Hepatocyte (in vitro differentiated cells): ENCODE results near the gene NRG2. TPM values are rescaled to one million over a fixed set of nuclear protein-coding genes. Genes with fewer than 3 reads are reported as not detected.
A peak's percentile ranks its signal among the peaks of the same experiment; 100 is the strongest.

Source experiments
- DNase-seq: peaks from one replicate; pipeline ENCODE4 v3.0.0-alpha.2; 2016; ENCODE audit warnings: low spot score
- H2AFZ ChIP-seq: fragments of 200-600 bp; sonication (generic); 2 replicates; pipeline ENCODE4 v1.6.0; 2016; ENCODE audit warnings: antibody characterized with exemption, mild to moderate bottlenecking
- H3K27ac ChIP-seq: fragments of 200-600 bp; sonication (generic); 2 replicates; pipeline ENCODE4 v1.5.1; 2016; ENCODE audit warnings: mild to moderate bottlenecking
- H3K27me3 ChIP-seq: fragments of 200-600 bp; sonication (generic); 2 replicates; pipeline ENCODE4 v1.6.1; 2016
- H3K36me3 ChIP-seq: fragments of 200-600 bp; sonication (generic); replicated peaks from 2 replicates; pipeline ENCODE4 v1.5.1; 2016; ENCODE audit warnings: low read depth; ENCODE audit not compliant: insufficient read depth
- H3K4me1 ChIP-seq: fragments of 200-600 bp; sonication (generic); 2 replicates; pipeline ENCODE4 v1.5.1; 2016; ENCODE audit warnings: mild to moderate bottlenecking, moderate library complexity; ENCODE audit not compliant: insufficient read depth
- H3K4me2 ChIP-seq: fragments of 200-600 bp; sonication (generic); 2 replicates; pipeline ENCODE4 v1.6.0; 2016
- H3K4me3 ChIP-seq: fragments of 200-600 bp; sonication (generic); 2 replicates; pipeline ENCODE4 v1.5.1; 2016; ENCODE audit warnings: mild to moderate bottlenecking
- H3K79me2 ChIP-seq: fragments of 200-600 bp; sonication (generic); 2 replicates; pipeline ENCODE4 v1.6.0; 2017; ENCODE audit warnings: mild to moderate bottlenecking
- H3K9me2 ChIP-seq: fragments of 200-600 bp; sonication (generic); replicated peaks from 2 replicates; pipeline ENCODE4 v1.6.0; 2017; ENCODE audit warnings: mild to moderate bottlenecking; ENCODE audit not compliant: insufficient read depth
- H3K9me3 ChIP-seq: fragments of 200-600 bp; sonication (generic); 2 replicates; pipeline ENCODE4 v1.5.1; 2016; ENCODE audit warnings: low read depth, mild to moderate bottlenecking
- H4K20me1 ChIP-seq: fragments of 200-600 bp; sonication (generic); 2 replicates; pipeline ENCODE4 v1.6.0; 2016; ENCODE audit warnings: mild to moderate bottlenecking; ENCODE audit not compliant: insufficient read depth, poor library complexity, severe bottlenecking
- CTCF ChIP-seq: fragments of 200-600 bp; sonication (generic); IDR thresholded peaks from 2 replicates; pipeline ENCODE4 v1.5.1; 2016; ENCODE audit warnings: antibody characterized with exemption, mild to moderate bottlenecking; ENCODE audit not compliant: poor library complexity
- EZH2 ChIP-seq: fragments of 200-600 bp; sonication (generic); IDR thresholded peaks from 2 replicates; pipeline ENCODE4 v1.6.1; 2016; ENCODE audit warnings: antibody characterized with exemption, mild to moderate bottlenecking, borderline replicate concordance
- EZH2phosphoT487 ChIP-seq: fragments of 200-600 bp; sonication (generic); IDR thresholded peaks from one replicate; pipeline ENCODE4 v1.6.1; 2018; ENCODE audit warnings: antibody characterized with exemption, mild to moderate bottlenecking, low read depth, moderate library complexity; ENCODE audit not compliant: unreplicated experiment, severe bottlenecking
- WGBS: methylation state at CpG from one replicate; pipeline ENCODE4 v1.1.6; 2016; ENCODE audit warnings: low lambda C conversion rate; ENCODE audit errors: missing lambda C conversion rate; 5-methylcytosine and 5-hydroxymethylcytosine counted together
- polyA plus RNA-seq: library from polyadenylated mRNA; unstranded; fragments of >200 nt; fragmentation: Nextera tagmentation; extraction: Ambion mirVana; gene quantifications from 2 replicates; pipeline ENCODE4 v1.2.1, GENCODE V29; 2016
- total RNA-seq: library from RNA; depleted of rRNA; stranded (reverse); fragments of >200 nt; gene quantifications from 2 replicates; pipeline ENCODE4 v1.2.3, GENCODE V29; 2014

NRG2 gene
- total and polyA plus RNA-seq, 2 experiments from 2014 or later = 1.4 to 1.5 TPM

- WGBS = 18% methylated on average over 36 of the region's 43 CpGs
- H3K4me2 ChIP-seq = peak overlapping the region; percentile 91
- H3K36me3 ChIP-seq = no peaks in the 10 kb centered on the region
- TF ChIP-seq EZH2 (no peak), EZH2phosphoT487 (no peak), CTCF (no peak)
- no peaks in the 10 kb centered on the region for H3K9me3 ChIP-seq
- H3K27me3 ChIP-seq = peaks cover 49% of the 10 kb centered on the region
- H4K20me1 ChIP-seq = no peaks in the 10 kb centered on the region
- H3K4me1 ChIP-seq = peaks cover 5% of the 10 kb centered on the region
- DNase-seq = peak; percentile 30
- H3K9me2 ChIP-seq = no peaks in the 10 kb centered on the region
- no peak overlapping the region for H3K4me3 ChIP-seq
- H3K79me2 ChIP-seq = no peaks in the 10 kb centered on the region
- peak overlapping the region; percentile 40 for H2AFZ ChIP-seq
- H3K27ac ChIP-seq = no peak overlapping the region
Observed at GRCh38 chr5:139848508-139849100, 194.5 kb downstream of the NRG2 start.

GRCh38 chr5:139847790-139848507 lies 195.2 kb downstream of the NRG2 start:
- 2% methylated on average over 35 of the region's 107 CpGs for WGBS
- H3K79me2 ChIP-seq = no peaks in the 10 kb centered on the region
- H3K4me2 ChIP-seq = peak overlapping the region; percentile 91
- peak overlapping the region; percentile 63 for H2AFZ ChIP-seq
- H3K9me3 ChIP-seq = no peaks in the 10 kb centered on the region
- H3K27ac ChIP-seq = no peak overlapping the region
- no peaks in the 10 kb centered on the region for H4K20me1 ChIP-seq
- H3K4me3 ChIP-seq = peak overlapping the region; percentile 26
- TF ChIP-seq EZH2 = no peak
- no peak for TF ChIP-seq EZH2phosphoT487
- TF ChIP-seq CTCF = no peak
- no peaks in the 10 kb centered on the region for H3K36me3 ChIP-seq
- no peaks in the 10 kb centered on the region for H3K9me2 ChIP-seq
- peak; percentile 70 for DNase-seq
- peaks cover 52% of the 10 kb centered on the region for H3K27me3 ChIP-seq
- peaks cover 5% of the 10 kb centered on the region for H3K4me1 ChIP-seq

- Histone ChIP-seq H3K4me3 (no peak overlapping the region), H3K36me3 (no peaks in the 10 kb centered on the region), H3K9me3 (no peaks in the 10 kb centered on the region), H3K4me2 (peak overlapping the region; percentile 91), H3K4me1 (peaks cover 5% of the 10 kb centered on the region), H3K27ac (no peak overlapping the region), H3K79me2 (no peaks in the 10 kb centered on the region), H3K9me2 (no peaks in the 10 kb centered on the region), H2AFZ (no peak overlapping the region), H3K27me3 (peaks cover 56% of the 10 kb centered on the region), H4K20me1 (no peaks in the 10 kb centered on the region)
- WGBS = 64% methylated on average over 9 of the region's 10 CpGs
- TF ChIP-seq EZH2 = no peak
- TF ChIP-seq EZH2phosphoT487 = no peak
- TF ChIP-seq CTCF = no peak
- no peak for DNase-seq
Observed at GRCh38 chr5:139847091-139847490, 196.0 kb downstream of the NRG2 start.
